GM23248 (cell line): ENCODE results near the gene AKR7A2. TPM values are rescaled to one million over a fixed set of nuclear protein-coding genes. Genes with fewer than 3 reads are reported as not detected.

Source experiments
- DNase-seq: peaks from one replicate; pipeline ENCODE4 v3.0.0-alpha.2; 2015
- H2AFZ ChIP-seq: fragments of 200-600 bp; sonication (generic); 2 replicates; pipeline ENCODE4 v1.6.1; 2016; ENCODE audit warnings: antibody characterized with exemption
- H3F3A ChIP-seq: fragments of 200-600 bp; sonication (generic); 2 replicates; pipeline ENCODE4 v1.6.1; 2016; ENCODE audit warnings: mild to moderate bottlenecking, antibody characterized with exemption, mixed run types; ENCODE audit not compliant: insufficient read depth
- H3K27ac ChIP-seq: fragments of 200-600 bp; sonication (generic); 2 replicates; pipeline ENCODE4 v1.5.1; 2016; ENCODE audit warnings: mild to moderate bottlenecking
- H3K27me3 ChIP-seq: fragments of 200-600 bp; sonication (generic); replicated peaks from 2 replicates; pipeline ENCODE4 v1.6.1; 2016; ENCODE audit warnings: mild to moderate bottlenecking; ENCODE audit not compliant: insufficient read depth
- H3K36me3 ChIP-seq: fragments of 200-600 bp; sonication (generic); 2 replicates; pipeline ENCODE4 v1.6.1; 2016; ENCODE audit warnings: low read depth, mild to moderate bottlenecking
- H3K4me1 ChIP-seq: fragments of 200-600 bp; sonication (generic); 2 replicates; pipeline ENCODE4 v1.6.1; 2016; ENCODE audit warnings: mild to moderate bottlenecking; ENCODE audit not compliant: insufficient read depth
- H3K4me2 ChIP-seq: fragments of 200-600 bp; sonication (generic); one replicate; pipeline ENCODE4 v1.6.1; 2016; ENCODE audit warnings: mild to moderate bottlenecking; ENCODE audit not compliant: unreplicated experiment
- H3K4me3 ChIP-seq: fragments of 200-600 bp; sonication (generic); 2 replicates; pipeline ENCODE4 v1.5.1; 2016; ENCODE audit warnings: mild to moderate bottlenecking
- H3K79me2 ChIP-seq: fragments of 200-600 bp; sonication (generic); 2 replicates; pipeline ENCODE4 v1.6.1; 2016; ENCODE audit warnings: mild to moderate bottlenecking; ENCODE audit not compliant: insufficient read depth
- H3K9ac ChIP-seq: fragments of 200-600 bp; sonication (generic); 2 replicates; pipeline ENCODE4 v1.6.1; 2016; ENCODE audit warnings: mild to moderate bottlenecking
- H3K9me2 ChIP-seq: fragments of 200-600 bp; sonication (generic); 2 replicates; pipeline ENCODE4 v1.6.1; 2016; ENCODE audit warnings: mixed run types, mild to moderate bottlenecking, moderate library complexity; ENCODE audit not compliant: insufficient read depth
- H3K9me3 ChIP-seq: fragments of 200-600 bp; sonication (generic); one replicate; pipeline ENCODE4 v1.6.1; 2017; ENCODE audit warnings: low read depth
- H4K20me1 ChIP-seq: fragments of 200-600 bp; sonication (generic); 2 replicates; pipeline ENCODE4 v1.6.0; 2016; ENCODE audit not compliant: insufficient read depth
- EZH2 ChIP-seq: fragments of 200-600 bp; sonication (generic); IDR thresholded peaks from 2 replicates; pipeline ENCODE4 v1.6.1; 2018; ENCODE audit warnings: antibody characterized with exemption, mild to moderate bottlenecking; ENCODE audit not compliant: insufficient read depth, poor library complexity, severe bottlenecking
- EZH2phosphoT487 ChIP-seq: fragments of 200-600 bp; sonication (generic); IDR thresholded peaks from 2 replicates; pipeline ENCODE4 v1.6.1; 2018; ENCODE audit warnings: antibody characterized with exemption, moderate library complexity, mild to moderate bottlenecking, low read depth; ENCODE audit not compliant: insufficient read depth
- WGBS, 2 experiments: methylation state at CpG; one replicate each; pipeline ENCODE4 v1.1.6; 2015 to 2017; ENCODE audit warnings: low lambda C conversion rate in 2 of 2, low coverage in 1 of 2; ENCODE audit errors: missing lambda C conversion rate in 2 of 2; 5-methylcytosine and 5-hydroxymethylcytosine counted together
- in situ Hi-C: fragments of 300-500 bp; cut with MboI; formaldehyde crosslinking; loops from 2 replicates; pipeline ENCODE4 v1.15.0; 2020
- polyA plus RNA-seq: library from polyadenylated mRNA; unstranded; fragments of >200 nt; fragmentation: Nextera tagmentation; extraction: Ambion mirVana; gene quantifications from 2 replicates; pipeline ENCODE4 v1.2.1, GENCODE V29; 2016
- total RNA-seq: library from RNA; depleted of rRNA; stranded (reverse); fragments of >200 nt; shearing (Covaris generic); gene quantifications from 2 replicates; pipeline ENCODE4 v1.2.3, GENCODE V29; 2014

AKR7A2 gene
- total and polyA plus RNA-seq, 2 experiments from 2014 or later: 93.1 to 97.1 TPM

DNA sequence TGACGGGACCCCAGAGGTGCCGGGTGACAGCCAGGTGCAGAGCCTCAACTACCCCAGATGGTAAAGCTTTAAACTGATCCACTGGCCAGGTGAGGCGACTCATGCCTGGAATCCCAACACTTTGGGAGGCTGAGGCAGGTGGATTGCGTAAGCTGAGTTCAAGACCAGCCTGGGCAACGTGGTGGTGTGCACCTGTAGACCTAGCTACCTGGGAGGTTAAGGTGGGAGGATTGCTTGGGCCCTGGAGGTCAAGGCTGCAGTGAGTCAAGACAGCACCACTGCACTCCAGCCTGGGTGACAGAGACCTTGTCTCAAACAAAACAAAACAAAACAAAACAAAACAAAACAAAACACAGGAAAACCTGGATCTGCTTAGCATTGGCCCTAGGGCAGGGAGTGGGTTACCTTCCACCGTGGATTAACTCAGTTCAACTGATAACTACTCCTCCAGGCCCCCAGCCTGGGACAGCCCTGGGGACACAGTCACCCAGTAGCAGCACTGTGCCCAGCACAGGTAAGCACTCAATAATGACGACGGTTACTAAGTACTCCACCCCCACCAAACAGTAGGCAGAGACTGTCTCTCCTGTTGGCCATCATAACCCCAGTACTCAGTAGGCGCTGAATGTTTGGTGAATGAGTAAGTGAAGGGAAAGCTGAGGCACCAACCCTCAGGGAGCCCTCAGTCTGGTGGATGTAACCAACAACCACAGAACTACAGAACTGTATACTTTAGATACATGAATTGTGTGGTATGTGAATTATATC, 21.8 kb upstream of the AKR7A2 start:
- no peak overlapping the region for H2AFZ ChIP-seq
- WGBS, 2 experiments: 74 to 75% methylated on average over 9 of the region's 9 CpGs
- no peaks in the 10 kb centered on the region for H3K9me3 ChIP-seq
- H3F3A ChIP-seq: peaks cover 7% of the 10 kb centered on the region
- H4K20me1 ChIP-seq: no peaks in the 10 kb centered on the region
- no peak overlapping the region for H3K4me2 ChIP-seq
- in situ Hi-C loops: no loop called here
- TF ChIP-seq EZH2phosphoT487 (no peak), EZH2 (no peak)
- H3K9ac ChIP-seq: no peak overlapping the region
- H3K4me1 ChIP-seq: no peaks in the 10 kb centered on the region
- peaks cover 7% of the 10 kb centered on the region; the same call in 1 of the 2 replicates for H3K36me3 ChIP-seq
- no peaks in the 10 kb centered on the region for H3K79me2 ChIP-seq
- H3K27ac ChIP-seq: no peak overlapping the region
- no peak overlapping the region for H3K4me3 ChIP-seq
- peak; percentile 52 for DNase-seq
- H3K9me2 ChIP-seq: no peaks in the 10 kb centered on the region
- H3K27me3 ChIP-seq: no peaks in the 10 kb centered on the region

DNA sequence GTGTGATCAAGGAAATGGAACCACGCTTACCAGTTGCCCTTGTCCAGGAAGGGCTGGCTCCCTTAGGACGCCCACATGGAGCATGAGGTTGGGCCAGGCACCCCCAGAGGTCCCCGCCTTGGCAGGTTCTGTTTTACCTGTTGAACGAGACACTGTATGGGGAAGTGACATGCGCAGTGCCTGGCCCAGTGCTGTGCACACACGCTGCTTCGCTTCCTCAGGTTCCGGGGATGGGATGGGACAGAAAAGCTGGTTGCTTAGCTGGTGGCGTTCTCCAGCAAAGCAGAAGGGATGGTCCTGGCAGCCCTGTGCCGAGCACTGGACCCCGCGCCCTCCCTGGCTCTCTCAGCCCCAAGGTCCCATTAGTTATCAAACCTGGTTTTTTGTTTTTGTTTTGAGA, 20.9 kb upstream of the AKR7A2 start:
- H3F3A ChIP-seq: peaks cover 7% of the 10 kb centered on the region
- no peak overlapping the region for H3K9ac ChIP-seq
- no peaks in the 10 kb centered on the region for H3K79me2 ChIP-seq
- H4K20me1 ChIP-seq: no peaks in the 10 kb centered on the region
- no peak overlapping the region for H2AFZ ChIP-seq
- no peaks in the 10 kb centered on the region for H3K36me3 ChIP-seq
- in situ Hi-C loops: no loop called here
- H3K4me3 ChIP-seq: no peak overlapping the region
- no peaks in the 10 kb centered on the region for H3K27me3 ChIP-seq
- no peaks in the 10 kb centered on the region for H3K4me1 ChIP-seq
- H3K9me2 ChIP-seq: no peaks in the 10 kb centered on the region
- H3K9me3 ChIP-seq: no peaks in the 10 kb centered on the region
- H3K4me2 ChIP-seq: no peak overlapping the region
- H3K27ac ChIP-seq: no peak overlapping the region
- TF ChIP-seq EZH2 (no peak), EZH2phosphoT487 (no peak)
- DNase-seq: no peak
- WGBS, 2 experiments: 89% methylated on average over 12 of the region's 12 CpGs

DNA sequence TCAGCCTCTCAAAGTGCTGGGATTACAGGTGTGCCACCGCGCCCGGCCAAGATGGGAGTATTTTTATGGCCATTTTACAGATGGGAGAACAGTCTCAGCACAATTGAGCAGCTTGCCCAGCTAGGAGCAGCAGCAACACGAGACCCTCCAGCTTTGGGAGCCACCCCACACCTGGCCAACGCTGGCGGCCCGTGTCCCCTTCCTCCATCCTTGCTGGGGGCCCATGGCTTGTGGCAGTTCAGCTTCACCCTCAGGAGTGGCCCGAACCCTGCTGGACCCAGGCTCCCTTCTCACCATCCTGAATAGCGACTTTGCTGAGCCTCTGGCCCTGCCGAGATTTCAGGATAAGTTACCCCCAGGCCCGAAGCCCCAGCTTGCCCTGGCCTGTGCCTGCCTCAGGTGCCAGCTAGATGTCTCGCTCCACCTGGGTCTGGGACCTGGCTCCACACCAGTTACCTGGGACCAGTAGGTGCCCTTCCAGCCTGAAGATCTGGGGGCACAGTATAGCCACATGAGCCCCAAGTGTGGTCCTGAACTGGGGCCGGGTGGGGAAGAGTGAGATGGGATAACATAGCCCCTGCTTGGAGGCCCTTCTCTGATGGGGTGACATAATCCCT, 19.4 kb upstream of the AKR7A2 start:
- no peak for DNase-seq
- Histone ChIP-seq H3K79me2 (no peaks in the 10 kb centered on the region), H3K9me2 (no peaks in the 10 kb centered on the region), H3K36me3 (no peaks in the 10 kb centered on the region), H3K4me1 (no peaks in the 10 kb centered on the region), H3K27me3 (no peaks in the 10 kb centered on the region), H3K27ac (no peak overlapping the region), H4K20me1 (no peaks in the 10 kb centered on the region), H3K4me2 (no peak overlapping the region), H2AFZ (no peak overlapping the region), H3F3A (no peaks in the 10 kb centered on the region; the same call in 1 of the 2 replicates), H3K4me3 (no peak overlapping the region), H3K9ac (no peak overlapping the region), H3K9me3 (no peaks in the 10 kb centered on the region)
- WGBS, 2 experiments: 70 to 74% methylated on average over 12 to 13 of the region's 13 CpGs
- in situ Hi-C loops: no loop called here
- TF ChIP-seq EZH2phosphoT487 (no peak), EZH2 (no peak)

DNA sequence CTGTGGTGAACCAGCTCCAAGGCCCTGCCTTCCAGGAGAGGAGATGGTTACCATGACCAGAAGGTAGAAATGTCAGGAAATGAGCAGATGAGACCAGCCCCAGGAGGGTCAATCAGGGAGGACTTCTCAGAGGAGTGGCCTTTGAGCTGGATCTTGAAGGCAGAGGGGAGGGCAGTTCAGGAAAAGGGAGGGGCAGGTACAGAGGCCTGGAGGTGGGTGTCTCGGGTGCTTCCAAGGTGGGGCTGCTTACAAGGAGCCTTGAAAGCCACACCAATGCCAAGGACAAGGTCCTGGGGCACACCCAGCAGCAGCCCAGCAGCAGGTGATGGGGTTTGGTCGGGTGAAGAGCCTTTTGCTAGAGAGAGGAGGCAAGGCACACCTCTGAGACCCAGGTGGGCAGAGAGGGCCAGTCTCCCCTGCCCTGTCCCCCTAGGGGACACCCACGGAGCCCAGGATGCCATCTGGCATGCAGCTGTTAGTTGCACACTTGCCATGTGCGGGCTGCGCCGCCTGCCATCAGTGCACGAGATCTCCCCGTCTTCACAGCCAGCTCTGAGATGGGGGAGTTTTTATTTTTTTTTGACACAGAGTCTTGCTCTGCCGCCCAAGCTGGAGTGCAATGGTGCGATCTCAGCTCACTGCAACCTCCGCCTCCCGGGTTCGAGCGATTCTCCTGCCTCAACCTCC, 18.6 kb upstream of the AKR7A2 start:
- TF ChIP-seq EZH2: no peak
- TF ChIP-seq EZH2phosphoT487: no peak
- no peaks in the 10 kb centered on the region for H3K27me3 ChIP-seq
- H4K20me1 ChIP-seq: no peaks in the 10 kb centered on the region
- H3K9me3 ChIP-seq: no peaks in the 10 kb centered on the region
- no peaks in the 10 kb centered on the region for H3K9me2 ChIP-seq
- WGBS, 2 experiments: 25 to 37% methylated on average over 14 of the region's 14 CpGs
- H3F3A ChIP-seq: no peaks in the 10 kb centered on the region; the same call in 1 of the 2 replicates
- no peak for DNase-seq
- in situ Hi-C loops: no loop called here
- H2AFZ ChIP-seq: no peak overlapping the region
- no peaks in the 10 kb centered on the region for H3K36me3 ChIP-seq
- H3K79me2 ChIP-seq: no peaks in the 10 kb centered on the region
- no peak overlapping the region for H3K4me3 ChIP-seq
- no peak overlapping the region for H3K4me2 ChIP-seq
- no peaks in the 10 kb centered on the region for H3K4me1 ChIP-seq
- no peak overlapping the region for H3K9ac ChIP-seq
- H3K27ac ChIP-seq: no peak overlapping the region
